ENCODE measurements around the gene CA6.
"Not testable (repeated sequence)": the region's sequence is repeated elsewhere in the genome, so short reads cannot be mapped to it uniquely, and the experiment has no call there.

CA6 gene

DNA sequence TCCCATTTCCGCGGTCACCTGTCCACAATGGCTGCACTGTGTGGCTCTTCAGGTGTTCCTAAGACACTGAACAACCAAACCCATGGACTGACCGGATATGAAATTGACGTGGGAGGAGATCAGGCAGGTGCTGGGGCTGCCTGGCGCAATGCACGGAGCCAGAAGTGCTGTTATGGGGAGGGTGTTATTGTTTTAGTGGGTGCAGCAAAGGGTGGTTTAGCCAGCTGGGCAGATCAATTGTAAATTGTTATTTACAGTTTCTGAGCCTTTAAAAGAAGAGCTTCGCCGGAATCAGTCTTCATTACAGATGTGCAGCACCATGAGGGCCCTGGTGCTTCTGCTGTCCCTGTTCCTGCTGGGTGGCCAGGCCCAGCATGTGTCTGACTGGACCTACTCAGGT is at the start of gene CA6:
CA6 (plus strand) TSS at position 301 of the 400 bp plus-strand sequence; CDS start at position 320, 19 bp downstream.
- no peak for DNase-seq

DNA sequence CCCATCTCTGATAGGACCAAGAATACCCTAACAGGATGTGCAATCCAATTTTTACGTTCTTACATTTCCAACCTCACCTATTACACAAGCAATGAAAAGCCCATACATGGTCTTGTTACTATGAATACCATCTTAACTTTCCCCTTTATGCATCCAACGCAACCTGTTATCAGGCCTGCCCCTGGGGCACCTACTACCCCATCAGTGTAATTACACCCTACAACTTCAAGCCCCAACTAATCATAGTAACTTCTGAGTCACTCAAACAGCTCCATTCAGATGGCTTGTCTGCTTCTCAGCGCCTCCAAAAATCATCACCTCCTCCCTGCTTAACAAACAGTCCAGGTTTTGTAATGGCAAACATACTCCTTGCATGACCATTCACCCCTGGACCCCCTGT is 48.9 kb upstream of the CA6 start:
- not testable (repeated sequence) for DNase-seq

DNA sequence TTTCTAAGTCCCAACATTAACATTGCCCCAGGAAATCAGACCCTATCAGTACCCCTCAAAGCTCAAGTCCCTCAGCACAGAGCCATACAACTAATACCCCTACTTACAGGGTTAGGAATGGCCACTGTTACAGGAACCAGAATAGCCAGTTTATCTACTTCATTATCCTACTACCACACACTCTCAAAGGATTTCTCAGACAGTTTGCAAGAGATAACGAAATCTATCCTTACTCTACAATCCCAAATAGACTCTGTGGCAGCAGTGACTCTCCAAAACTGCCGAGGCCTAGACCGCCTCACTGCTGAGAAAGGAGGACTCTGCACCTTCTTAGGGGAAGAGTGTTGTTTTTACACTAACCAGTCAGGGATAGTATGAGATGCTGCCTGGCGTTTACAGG is 48.2 kb upstream of the CA6 start:
- DNase-seq, result not testable (repeated sequence)

DNA sequence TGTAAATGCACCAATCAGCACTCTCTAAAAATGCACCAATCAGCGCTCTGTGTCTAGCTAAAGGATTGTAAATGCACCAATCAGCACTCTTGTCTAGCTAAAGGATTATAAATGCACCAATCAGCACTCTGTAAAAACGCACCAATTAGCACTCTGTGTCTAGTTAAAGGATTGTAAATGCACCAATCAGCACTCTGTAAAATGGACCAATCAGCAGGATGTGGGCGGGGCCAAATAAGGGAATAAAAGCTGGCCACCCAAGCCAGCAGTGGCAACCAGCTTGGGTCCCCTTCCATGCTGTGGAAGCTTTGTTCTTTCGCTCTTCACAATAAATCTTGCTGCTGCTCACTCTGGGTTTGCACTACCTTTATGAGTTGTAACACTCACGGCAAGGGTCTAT is 47.2 kb upstream of the CA6 start:
- not testable (repeated sequence) for DNase-seq

DNA sequence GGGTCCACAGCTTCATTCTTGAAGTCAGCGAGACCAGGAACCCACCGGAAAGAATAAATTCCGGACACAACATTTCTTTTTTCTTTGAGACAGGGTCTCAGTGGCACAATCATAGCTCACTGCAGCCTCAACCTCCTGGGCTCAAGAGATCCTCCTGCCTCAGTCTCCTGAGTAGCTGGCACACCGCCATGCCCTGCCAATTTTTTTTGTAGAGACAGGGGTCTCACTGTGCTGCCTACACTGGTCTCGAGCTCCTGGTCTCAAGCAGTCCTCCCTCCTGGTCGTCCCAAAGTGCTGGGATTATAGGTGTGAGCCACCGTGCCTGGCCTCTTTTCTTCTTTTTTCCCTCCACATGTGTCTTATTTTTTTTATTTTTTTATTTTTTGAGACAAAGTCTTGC is 46.6 kb upstream of the CA6 start:
- no peak for DNase-seq

DNA sequence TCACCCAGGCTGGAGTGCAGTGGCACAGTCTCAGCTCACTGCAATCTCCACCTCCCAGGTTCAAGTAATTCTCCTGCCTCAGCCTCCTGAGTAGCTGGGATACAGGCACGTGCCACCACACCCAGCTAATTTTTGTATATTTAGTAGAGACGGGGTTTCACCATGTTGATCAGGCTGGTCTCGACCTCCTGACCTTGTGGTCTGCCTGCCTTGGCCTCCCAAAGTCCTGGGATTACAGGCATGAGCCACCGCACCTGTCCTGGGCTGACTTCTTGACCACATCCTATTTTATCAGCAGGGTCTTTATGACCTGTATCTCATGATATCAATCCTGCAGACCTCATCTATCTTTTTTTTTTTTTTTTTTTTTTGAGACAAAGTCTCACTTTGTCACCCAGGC is 45.0 kb upstream of the CA6 start:
- DNase-seq, result not testable (repeated sequence)

DNA sequence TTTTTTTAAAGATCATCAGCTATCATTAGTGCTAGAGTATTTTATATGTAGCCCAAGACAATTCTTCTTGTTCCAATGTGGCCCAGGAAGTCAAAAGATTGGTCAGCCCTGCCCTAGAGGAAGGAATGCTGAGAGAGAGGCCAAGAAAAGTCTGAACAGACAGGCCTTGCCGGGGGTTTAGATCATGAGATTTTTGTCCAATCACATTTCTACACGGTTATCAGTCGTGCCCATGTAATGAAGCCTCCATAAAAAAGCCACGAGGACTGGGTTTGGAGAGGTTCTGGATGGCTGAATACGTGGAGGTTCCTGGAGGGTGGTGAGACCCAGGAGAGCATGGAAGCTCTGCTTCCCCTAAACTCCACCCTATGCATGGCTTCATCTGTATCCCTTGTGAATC is 42.9 kb upstream of the CA6 start:
- DNase-seq, result no peak

DNA sequence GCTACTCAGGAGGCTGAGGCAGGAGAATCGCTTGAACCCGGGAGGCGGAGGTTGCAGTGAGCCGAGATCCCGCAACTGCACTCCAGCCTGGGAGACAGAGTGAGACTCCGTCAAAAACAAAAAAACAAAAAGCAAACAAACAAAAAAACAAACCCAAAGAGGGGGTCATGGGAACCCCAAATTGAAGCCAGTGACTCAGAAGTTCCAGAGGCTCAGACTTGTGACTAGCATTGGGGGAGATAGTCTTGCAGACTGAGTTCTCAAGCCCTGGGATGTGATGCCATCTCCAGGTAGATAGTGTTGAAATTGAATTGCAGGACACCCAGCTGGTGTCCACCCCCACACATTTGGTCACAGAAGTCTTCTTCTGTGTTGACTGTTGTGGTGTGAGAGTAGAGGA is 42.3 kb upstream of the CA6 start:
- DNase-seq, result no peak

DNA sequence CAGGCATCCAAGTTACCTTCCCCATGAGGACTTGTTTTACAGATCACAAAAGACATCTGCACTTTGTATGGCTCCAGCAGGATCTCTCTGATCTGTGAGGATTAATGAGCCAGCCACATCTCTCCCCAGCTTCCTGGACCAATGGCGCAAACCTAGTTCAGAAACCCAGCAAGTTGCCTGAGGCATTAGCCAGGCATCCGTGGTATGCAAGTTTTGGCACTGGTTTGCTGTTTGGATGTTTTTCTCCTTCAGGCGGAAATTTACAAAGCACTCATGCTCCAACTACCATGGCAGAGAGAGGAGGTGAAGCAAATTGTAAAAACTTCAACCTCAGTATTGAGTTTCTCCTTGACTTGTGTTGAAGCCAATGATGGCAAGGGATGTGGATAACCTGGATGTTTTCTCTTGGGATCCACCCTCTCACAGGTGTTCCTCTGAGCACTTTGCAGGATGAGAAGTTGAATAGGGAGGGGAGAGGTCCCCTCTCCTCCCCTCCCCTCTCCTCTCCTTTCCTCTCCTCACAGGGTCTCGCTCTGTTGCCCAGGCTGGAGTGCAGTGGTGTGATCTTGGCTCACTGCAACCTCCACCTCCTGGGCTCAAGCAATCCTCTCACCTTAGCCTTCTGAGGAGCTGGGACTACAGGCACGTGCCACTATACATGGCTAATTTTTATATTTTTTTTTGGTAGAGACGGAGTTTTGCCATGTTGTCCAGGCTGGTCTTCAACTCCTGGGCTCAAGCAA is 41.6 kb upstream of the CA6 start:
- DNase-seq, result no peak

DNA sequence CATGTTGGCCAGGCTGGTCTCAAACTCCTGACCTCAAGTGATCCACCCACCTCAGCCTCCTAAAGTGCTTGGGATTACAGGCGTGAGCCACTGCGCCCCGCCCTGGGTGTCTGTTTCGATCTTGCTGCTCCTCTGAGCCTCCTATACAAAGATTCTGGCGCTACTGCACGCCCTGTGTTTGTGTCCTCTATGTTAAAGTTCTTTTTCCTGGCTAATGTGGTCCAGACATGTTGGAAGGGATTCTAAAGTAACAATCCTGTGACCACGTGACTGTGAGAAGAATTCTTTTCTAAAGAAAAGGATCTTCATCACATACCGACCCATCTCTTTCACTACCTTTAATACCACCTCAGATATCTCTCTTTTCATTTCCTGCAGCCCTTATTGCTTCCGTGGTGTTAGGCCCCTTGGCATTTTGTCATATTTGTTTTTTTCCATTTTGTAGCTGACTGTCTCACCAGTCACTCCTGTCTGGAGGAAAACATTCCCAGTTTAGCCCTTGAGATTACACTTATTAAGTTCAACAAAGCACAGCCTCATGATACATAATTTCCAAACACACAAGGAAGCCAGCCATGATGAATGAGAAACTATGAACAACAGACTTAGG is 40.0 kb upstream of the CA6 start:
- no peak for DNase-seq

DNA sequence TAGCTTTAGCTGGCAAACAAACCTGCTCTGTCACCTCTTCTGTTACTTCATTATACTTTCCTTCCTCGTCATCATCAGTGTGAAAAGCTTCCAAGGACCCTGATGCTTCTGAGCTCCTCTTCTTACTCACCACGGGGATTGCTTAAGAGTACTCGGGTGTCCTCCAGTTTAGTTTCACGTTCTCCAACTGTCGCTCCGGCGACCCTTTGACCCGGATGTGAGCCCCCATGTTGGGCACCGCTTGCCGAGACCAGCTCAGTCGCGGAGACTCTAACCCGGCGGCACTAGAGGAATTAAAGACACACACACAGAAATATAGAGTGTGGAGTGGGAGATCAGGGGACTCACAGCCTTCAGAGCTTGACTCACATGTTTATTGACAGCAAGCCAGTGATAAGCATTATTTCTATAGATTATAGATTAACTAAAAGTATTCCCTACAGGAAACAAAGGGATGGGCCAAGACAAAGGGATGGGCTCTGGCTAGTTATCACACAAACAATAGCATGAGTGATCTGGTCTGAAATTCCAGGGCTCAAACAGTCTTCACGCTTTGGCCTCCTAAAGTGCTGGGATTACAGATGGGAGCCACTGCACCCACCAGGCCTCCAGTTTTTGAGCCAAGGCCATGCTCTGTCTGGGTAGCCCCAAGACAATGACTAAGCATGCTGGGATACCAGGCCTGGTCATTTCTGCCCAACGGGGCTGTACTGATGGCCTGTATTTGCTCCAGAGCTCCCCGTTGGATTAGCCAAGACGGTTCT is 37.1 kb upstream of the CA6 start:
- no peak for DNase-seq

DNA sequence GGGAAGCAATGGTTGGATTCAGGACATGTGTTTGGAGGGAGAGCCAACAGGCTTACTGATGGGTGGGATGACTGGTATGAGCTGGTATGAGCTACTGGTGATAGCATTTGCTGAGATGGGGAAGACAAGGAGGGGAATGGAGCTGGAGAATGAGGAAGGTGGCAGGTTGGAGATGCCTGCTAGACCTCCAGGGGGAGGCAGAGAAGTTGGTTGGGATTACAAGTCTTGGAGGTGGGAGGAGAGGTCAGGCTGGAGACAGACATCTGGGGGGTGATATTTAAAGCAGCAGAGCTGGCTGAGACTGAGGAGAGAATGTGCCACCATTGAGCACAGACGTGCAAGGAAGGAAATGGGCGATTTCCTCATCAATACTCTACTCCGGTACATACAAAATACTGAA is 35.3 kb upstream of the CA6 start:
- no peak for DNase-seq

DNA sequence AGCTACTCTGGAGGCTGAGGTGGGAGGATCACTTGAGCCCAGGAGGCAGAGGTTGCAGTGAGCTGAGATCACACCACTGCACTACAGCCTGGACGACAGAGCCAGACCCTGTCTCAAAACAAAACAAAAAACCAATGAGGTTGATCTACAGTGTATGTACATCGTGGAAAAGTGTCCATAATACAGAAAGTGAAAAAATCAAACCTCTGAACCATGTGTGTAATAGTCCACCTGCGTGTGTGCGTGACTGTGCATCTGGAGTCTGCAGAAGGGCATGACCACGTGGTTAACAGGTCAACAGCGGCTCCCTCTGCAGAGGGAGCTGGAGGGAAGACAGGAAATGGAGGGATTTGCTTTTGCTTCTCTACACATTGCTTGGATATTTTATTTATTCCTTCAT is 34.8 kb upstream of the CA6 start:
- DNase-seq, result no peak

DNA sequence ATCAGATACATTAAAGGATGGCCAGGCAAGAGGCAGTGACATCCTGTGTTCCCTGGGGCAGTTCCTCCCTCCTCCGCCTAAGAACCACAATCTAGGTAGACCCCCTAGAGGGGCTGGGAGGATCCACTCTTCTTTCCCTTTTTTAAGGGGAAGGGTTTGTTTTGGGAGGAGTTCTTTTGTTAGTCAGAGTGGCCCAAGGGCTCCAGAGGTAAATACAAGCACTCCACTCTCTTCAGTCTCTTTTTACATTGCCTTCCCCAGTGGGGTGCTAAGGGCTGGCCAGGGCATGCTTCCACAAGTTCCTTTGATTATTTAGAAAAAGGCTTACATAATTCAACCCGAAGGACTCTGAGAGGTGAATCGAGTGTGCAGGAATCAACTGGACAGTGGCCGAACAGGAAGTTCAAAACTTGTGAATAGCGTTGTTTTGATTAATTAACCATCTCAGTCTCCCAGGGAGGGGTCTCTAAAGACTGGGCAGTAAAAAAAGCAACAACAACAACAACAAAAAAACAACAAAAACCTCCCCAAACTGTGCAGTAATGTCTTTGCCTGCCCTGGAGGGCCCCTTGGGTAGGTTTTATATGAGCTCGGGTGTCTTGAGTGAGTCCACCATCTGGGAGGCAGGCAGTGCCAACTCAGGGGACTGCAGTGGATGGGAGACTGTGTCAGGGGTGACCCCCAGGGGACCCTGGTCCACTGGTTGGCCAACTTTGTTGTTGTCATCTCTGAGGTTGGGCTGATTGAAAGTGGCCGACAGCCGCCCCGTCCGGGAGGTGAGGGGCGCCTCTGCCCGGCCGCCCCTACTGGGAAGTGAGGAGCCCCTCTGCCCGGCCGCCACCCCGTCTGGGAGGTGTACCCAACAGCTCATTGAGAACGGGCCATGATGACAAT is 34.0 kb upstream of the CA6 start:
- DNase-seq, result no peak

DNA sequence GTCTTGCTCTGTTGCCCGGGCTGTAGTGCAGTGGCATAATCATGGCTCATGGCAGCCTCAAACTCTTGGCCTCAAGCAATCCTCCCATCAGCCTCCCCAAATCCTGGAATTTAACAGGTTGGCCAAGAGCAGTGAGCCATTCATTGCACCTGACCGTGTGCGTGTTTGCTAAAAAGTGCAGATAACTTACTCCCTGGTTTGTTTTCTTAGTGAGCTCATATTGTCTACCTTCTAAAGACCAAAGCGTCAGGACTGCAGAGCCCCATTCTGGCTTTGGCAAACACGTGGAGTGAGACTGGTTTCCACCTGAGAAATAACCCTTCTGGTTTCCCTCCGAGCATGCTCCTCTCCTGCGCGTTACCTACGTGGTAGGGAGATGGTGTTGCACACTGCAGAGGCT is 32.2 kb upstream of the CA6 start:
- no peak for DNase-seq

DNA sequence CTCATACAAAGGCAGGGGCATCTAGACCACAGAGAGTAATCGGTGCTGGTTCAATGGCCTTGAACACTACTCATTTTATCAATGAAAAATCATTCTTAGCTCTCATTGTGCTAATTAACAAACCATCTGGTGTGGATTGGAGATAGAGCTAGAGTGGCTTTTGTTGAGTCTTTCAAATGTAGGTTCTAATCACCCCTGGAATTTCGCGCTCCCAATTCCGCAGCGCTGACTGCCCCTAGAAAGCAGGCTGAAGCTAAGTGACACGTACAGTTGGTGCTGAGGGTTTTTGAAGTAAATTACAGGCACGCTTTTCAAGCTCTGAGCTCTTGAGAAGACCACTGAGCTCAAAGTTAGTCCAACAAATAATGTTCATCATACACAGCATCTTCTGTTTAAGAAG is 31.2 kb upstream of the CA6 start:
- peak; percentile 4 for DNase-seq

DNA sequence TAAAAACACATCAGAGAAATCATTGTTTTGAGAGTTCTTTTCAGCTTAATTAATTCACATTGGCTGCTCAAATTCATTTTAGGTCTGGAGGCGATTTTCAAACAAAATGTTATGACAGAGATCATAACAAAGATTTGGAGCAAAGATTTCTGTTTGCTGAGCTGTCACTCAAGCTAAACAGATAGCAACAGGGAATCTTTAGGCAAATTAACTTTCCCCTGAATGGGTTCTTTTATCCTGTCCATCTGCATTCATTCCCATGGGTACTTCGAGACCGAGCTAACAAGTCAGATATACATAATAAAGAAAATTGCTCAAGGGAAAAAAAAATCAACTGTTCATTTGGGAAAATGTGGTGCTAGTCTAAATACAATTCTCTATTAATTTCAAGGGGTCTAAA is 30.2 kb upstream of the CA6 start:
- DNase-seq, result no peak

DNA sequence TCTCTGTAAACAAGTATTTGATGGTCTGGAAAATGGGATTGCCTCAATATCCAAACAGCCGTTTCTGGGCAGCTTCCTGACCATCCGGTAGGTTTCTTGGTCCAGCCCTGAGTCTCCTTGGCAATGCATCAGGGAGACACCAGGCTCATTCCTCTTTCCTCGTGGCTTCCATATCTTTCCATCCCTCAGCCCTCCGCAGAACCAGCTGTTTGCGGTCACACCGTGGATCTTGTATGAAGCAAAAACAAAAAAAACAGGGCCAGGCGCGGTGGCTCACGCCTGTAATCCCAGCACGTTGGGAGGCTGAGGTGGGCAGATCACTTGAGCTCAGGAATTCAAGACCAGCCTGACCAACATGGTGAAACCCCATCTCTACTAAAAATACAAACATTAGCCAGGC is 28.1 kb upstream of the CA6 start:
- not testable (repeated sequence) for DNase-seq

DNA sequence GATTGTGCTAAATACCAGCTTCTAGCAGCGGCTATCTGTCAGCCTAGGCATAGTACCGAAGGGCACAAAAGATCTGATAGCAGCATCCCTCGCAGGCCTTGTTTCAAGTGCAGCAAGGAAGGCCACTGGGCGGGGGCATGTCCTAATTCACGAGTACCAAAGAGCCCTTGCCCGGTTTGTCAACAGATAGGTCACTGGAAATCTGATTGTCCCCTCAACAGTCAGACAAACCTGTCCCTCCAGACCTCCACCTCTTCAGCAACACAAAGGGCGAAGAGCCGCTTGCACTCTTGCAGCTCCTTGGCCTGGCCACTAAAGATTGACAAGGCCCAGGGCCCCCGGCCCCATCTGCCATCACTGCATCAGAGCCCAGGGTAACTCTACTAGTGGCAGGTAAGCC is 22.7 kb upstream of the CA6 start:
- DNase-seq, result no peak

DNA sequence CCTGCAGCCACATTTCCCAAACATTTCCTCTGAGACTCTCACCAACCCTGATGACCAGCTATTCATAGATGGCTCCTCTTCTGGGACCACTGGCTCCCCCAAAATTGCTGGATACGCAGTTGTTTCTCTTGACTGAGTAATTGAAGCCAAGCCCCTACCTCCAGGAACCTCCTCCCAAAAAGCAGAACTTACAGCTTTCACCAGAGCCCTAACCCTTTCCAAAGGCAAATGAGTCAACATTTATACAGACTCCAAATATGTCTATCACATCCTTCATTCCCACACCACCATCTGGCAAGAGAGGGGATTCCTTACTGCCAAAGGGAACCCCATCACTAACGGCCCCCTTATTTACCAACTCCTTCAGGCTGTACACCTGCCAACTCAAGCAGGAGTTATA is 20.3 kb upstream of the CA6 start:
- DNase-seq, result peak; percentile 6

DNA sequence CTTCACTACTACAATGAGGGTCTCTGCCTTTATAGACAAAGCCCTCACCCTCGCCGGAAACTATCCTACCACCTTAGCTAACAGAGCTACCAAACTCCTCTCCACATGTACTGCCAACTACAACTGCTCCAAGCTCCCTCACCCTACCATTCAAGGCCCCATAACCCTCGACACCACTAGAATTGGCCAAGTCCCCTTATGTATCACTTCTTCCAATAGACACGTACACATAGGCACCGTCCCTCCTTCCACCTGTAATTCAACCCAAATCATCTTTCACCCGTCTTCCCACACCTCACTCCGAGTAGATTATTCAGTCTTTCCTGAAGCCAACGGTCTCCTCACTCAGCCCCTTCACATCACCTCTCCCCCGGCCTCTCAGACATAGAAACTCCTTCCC is 19.7 kb upstream of the CA6 start:
- DNase-seq, result no peak

DNA sequence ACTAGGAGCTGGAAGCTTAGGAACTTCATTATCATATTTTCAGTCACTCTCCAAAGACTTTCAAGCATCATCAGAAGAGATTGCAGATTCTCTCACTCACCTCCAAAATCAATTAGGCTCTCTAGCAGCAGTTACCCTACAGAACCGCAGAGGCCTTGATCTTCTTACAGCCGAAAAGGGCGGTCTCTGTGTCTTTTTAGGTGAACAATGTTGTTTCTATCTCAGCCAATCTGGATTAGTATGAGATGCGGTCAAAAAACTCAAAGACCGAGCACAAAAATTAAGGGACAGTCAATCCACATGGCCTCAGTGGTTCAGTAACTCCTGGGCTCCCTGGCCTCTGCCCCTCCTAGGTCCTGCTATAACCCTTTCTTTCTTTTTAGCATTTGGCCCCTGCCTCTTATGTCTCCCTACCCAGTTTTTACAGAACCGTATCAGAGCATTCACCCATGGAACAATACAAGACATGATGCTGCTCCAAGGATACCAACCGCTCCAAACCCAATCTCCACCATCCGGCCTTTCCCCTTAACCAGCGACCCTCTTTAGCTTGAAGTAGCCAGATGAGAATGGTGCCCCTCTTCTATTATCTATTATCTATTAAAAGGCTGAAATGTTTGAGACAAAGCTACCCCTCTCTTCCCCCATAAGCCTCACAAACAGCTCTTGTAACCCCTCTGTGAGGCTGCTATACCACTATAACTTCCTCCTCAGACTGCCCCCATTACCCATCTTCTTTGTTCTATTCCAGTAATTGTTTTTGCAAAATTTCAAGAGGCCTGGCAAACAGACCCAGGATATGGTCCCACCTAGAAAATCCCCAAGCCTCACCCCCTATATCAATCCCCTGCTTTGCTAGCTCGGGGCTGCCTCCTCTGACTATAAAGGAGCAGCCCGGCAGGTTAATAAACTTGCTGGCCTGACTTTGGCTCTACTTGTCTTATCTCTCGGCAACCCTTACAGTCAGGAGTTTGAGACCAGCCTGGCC is 18.7 kb upstream of the CA6 start:
- peak; percentile 38 for DNase-seq

Data from NCI-H524 treated with DMSO at 0.1 percent for 48 hours (cell line).